AG04450 (cell line): ENCODE results near the gene TRAPPC6A. TPM values are rescaled to one million over a fixed set of nuclear protein-coding genes. Genes with fewer than 3 reads are reported as not detected.

Source experiments
- CTCF ChIA-PET: fragments of 300-600, 350-600 bp; formaldehyde crosslinking; extraction: SDS; loops from one replicate; lab custom pipeline; 2022; ENCODE audit warnings: antibody characterized with exemption, inconsistent platforms; lab: Charles Lee
- POLR2A ChIA-PET: fragments of 350-600 bp; formaldehyde crosslinking; extraction: SDS; loops from one replicate; lab custom pipeline; 2021; ENCODE audit warnings: antibody characterized with exemption, inconsistent platforms; lab: Yijun Ruan, JAX
- DNase-seq: peaks from one replicate; pipeline ENCODE4 v3.0.0-alpha.2; 2011; ENCODE audit warnings: low read depth, low spot score
- H3K27ac ChIP-seq: one replicate; pipeline ENCODE4 v1.5.1; 2012; ENCODE audit warnings: low read depth, low read length, control low read depth
- H3K27me3 ChIP-seq: one replicate; pipeline ENCODE4 v1.6.0; 2012; ENCODE audit warnings: low read length; ENCODE audit not compliant: control insufficient read depth, insufficient read depth
- H3K4me3 ChIP-seq: 2 replicates; pipeline ENCODE4 v1.5.1; 2011; ENCODE audit warnings: mild to moderate bottlenecking, low read depth, low read length, control low read depth
- H3K9me3 ChIP-seq: 2 replicates; pipeline ENCODE4 v1.5.1; 2012; ENCODE audit warnings: low read length; ENCODE audit not compliant: control insufficient read depth, insufficient read depth
- CTCF ChIP-seq: IDR thresholded peaks from 2 replicates; pipeline ENCODE4 v1.5.1; 2011; ENCODE audit warnings: low read depth, low read length, control low read depth, inconsistent platforms
- polyA plus RNA-seq: library from polyadenylated mRNA; depleted of rRNA; stranded (reverse); fragments of >200 nt; gene quantifications from 2 replicates; pipeline ENCODE4 v1.2.3, GENCODE V29; 2011

The TRAPPC6A gene
- polyA plus RNA-seq, 1 experiment: 5.8 TPM

GRCh38 chr19:45172173-45172572 lies 5.9 kb downstream of the TRAPPC6A start:
- no peak overlapping the region for H3K27ac ChIP-seq

GRCh38 chr19:45171211-45171623 lies 6.8 kb downstream of the TRAPPC6A start:
- H3K9me3 ChIP-seq: no peaks in the 10 kb centered on the region
- no peak overlapping the region for H3K4me3 ChIP-seq
- no peak for TF ChIP-seq CTCF
- no peak overlapping the region for H3K27ac ChIP-seq
- H3K27me3 ChIP-seq: no peaks in the 10 kb centered on the region
- POLR2A ChIA-PET: interaction anchor here (0.6 kb wide), 1 partner anchor 49 kb away, joined by 3 read pairs; no protein-coding TSS in a partner anchor
- no peak for DNase-seq
- CTCF ChIA-PET: no interaction called here

More at GRCh38 chr19:45172173-45172572, 5.9 kb downstream of the TRAPPC6A start:
- H3K4me3 ChIP-seq: no peak overlapping the region
- no peaks in the 10 kb centered on the region for H3K9me3 ChIP-seq
- POLR2A ChIA-PET: no interaction called here
- DNase-seq: no peak
- CTCF ChIA-PET: no interaction called here
- TF ChIP-seq CTCF: no peak
- H3K27me3 ChIP-seq: no peaks in the 10 kb centered on the region

- no peak for DNase-seq
- H3K4me3 ChIP-seq: no peak overlapping the region
- no peaks in the 10 kb centered on the region for H3K9me3 ChIP-seq
- H3K27ac ChIP-seq: no peak overlapping the region
- no peaks in the 10 kb centered on the region for H3K27me3 ChIP-seq
- ChIA-PET POLR2A (interaction anchor here (0.6 kb wide), 2 partner anchors 50 to 375 kb away, joined by 3 to 8 read pairs; no protein-coding TSS in a partner anchor), CTCF (no interaction called here)
- TF ChIP-seq CTCF: no peak
Observed at GRCh38 chr19:45170146-45171106, 7.6 kb downstream of the TRAPPC6A start.

- POLR2A ChIA-PET: interaction anchor here (0.6 kb wide), 1 partner anchor 376 kb away, joined by 8 read pairs; no protein-coding TSS in a partner anchor
- CTCF ChIA-PET: no interaction called here
- Histone ChIP-seq H3K4me3 (no peak overlapping the region), H3K27me3 (no peaks in the 10 kb centered on the region), H3K9me3 (no peaks in the 10 kb centered on the region; the same call in 1 of the 2 replicates), H3K27ac (no peak overlapping the region)
- no peak for TF ChIP-seq CTCF
- no peak for DNase-seq
Observed at GRCh38 chr19:45169602-45170001, 8.4 kb downstream of the TRAPPC6A start.
